Coronary artery (tissue), 2 donors: Measurements from ENCODE around the gene FAM20C.

Experiments used
- DNase-seq: peaks from one replicate; pipeline ENCODE4 v3.0.0-alpha.2; 2017; ENCODE audit warnings: low spot score
- H3K27ac ChIP-seq, 2 donors: fragments of 200-600 bp; sonication (generic); one replicate each; pipeline ENCODE4 v1.5.1; 2016 to 2019
- H3K4me3 ChIP-seq: fragments of 200-600 bp; sonication (generic); 2 replicates; pipeline ENCODE4 v1.5.1; 2016; ENCODE audit warnings: mild to moderate bottlenecking, moderate library complexity
- CTCF ChIP-seq: fragments of 200-600 bp; sonication (generic); IDR thresholded peaks from one replicate; pipeline ENCODE4 v1.5.1; 2019; ENCODE audit warnings: antibody characterized with exemption

FAM20C gene

DNA sequence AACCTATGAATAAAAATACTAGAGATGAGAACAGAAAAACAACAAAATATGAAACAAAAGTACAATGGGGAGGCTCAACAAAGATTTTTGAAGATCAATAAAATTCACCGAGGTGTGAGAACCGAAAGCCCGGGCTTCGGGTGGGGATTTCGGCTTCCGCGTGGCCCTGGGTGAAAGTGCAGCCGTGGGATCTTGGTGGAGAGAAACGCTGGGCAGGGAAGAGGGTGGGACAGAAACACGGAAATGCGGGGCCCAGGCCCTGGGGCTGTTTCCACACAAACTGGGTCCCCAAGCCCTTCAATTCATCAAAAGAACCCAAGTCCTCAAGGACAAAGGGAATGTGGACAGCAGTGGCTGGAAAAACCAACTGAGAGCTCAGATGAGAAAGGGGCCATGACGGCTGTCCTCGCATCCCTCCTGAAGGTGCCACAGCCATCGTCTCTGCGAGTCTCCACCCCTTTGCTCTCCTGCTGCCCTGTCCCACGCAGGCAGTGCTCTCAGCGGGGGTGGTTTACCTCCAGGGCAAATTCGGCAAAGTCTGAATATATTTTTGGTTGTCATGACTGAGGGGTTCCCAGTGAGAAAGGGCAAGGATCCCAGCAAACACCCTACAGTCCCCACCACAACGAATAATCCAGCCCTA, 117.3 kb downstream of the FAM20C start:
- no peak for TF ChIP-seq CTCF
- H3K27ac ChIP-seq, result no peak overlapping the region
- H3K4me3 ChIP-seq, result no peak overlapping the region
- no peak for DNase-seq
